ENCODE results near the gene KRTAP4-11. TPM values are rescaled to one million over a fixed set of nuclear protein-coding genes. Genes with fewer than 3 reads are reported as not detected.

The KRTAP4-11 gene
- polyA plus RNA-seq, 1 of the 3 experiments (the other 2 are of a cell fraction) = not detected

GRCh38 chr17:41071606-41072360, 46.4 kb downstream of the KRTAP4-11 start:
- Histone ChIP-seq H3K79me2 (ENCODE audit: insufficient read depth) (no peaks in the 10 kb centered on the region), H3F3A (replicated peaks; ENCODE audit: insufficient read depth) (no peaks in the 10 kb centered on the region), H2AFZ (ENCODE audit: low read depth) (no peak overlapping the region), H3K4me3 (ENCODE audit: low read depth in 2 of 2, low read length in 1 of 2) (no peak overlapping the region), H3K27me3 (ENCODE audit: insufficient read depth) (no peaks in the 10 kb centered on the region), H4K20me1 (ENCODE audit: insufficient read depth) (no peaks in the 10 kb centered on the region), H3K27ac (ENCODE audit: low read depth in 2 of 2, low read length in 1 of 2) (no peak overlapping the region), H3K9me2 (no peaks in the 10 kb centered on the region; the same call in 1 of the 2 replicates), H3K9ac (no peak overlapping the region), H3K9me3 (no peaks in the 10 kb centered on the region), H3K4me1 (ENCODE audit: control insufficient read depth in 1 of 2, insufficient read depth in 2 of 2, low read depth in 1 of 2, low read length in 1 of 2) (no peaks in the 10 kb centered on the region), H3K36me3 (replicated peaks in 1 of 2; ENCODE audit: control insufficient read depth in 1 of 2, insufficient read depth in 2 of 2, low read length in 1 of 2) (no peaks in the 10 kb centered on the region), H3K4me2 (no peak overlapping the region)
- ChIA-PET CTCF (interaction anchor here (1.2 to 2.1 kb wide), 2 partner anchors 251 to 477 kb away, joined by 3 to 6 read pairs; no protein-coding TSS in a partner anchor), POLR2A (no interaction called here)
- TF ChIP-seq, protein P1, sequence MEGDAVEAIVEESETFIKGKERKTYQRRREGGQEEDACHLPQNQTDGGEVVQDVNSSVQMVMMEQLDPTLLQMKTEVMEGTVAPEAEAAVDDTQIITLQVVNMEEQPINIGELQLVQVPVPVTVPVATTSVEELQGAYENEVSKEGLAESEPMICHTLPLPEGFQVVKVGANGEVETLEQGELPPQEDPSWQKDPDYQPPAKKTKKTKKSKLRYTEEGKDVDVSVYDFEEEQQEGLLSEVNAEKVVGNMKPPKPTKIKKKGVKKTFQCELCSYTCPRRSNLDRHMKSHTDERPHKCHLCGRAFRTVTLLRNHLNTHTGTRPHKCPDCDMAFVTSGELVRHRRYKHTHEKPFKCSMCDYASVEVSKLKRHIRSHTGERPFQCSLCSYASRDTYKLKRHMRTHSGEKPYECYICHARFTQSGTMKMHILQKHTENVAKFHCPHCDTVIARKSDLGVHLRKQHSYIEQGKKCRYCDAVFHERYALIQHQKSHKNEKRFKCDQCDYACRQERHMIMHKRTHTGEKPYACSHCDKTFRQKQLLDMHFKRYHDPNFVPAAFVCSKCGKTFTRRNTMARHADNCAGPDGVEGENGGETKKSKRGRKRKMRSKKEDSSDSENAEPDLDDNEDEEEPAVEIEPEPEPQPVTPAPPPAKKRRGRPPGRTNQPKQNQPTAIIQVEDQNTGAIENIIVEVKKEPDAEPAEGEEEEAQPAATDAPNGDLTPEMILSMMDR (IDR thresholded peaks at IDR 0.05) = no peak
- WGBS (ENCODE audit: low lambda C conversion rate) = 48% methylated on average over 5 of the region's 5 CpGs
- no peak for DNase-seq

GRCh38 chr17:41069031-41069430, 49.1 kb downstream of the KRTAP4-11 start:
- Histone ChIP-seq H3K4me3 (ENCODE audit: low read depth in 2 of 2, low read length in 1 of 2) (no peak overlapping the region), H2AFZ (ENCODE audit: low read depth) (no peak overlapping the region), H4K20me1 (ENCODE audit: insufficient read depth) (no peaks in the 10 kb centered on the region), H3K4me2 (no peak overlapping the region), H3K27ac (ENCODE audit: low read depth in 2 of 2, low read length in 1 of 2) (no peak overlapping the region), H3F3A (replicated peaks; ENCODE audit: insufficient read depth) (no peaks in the 10 kb centered on the region), H3K27me3 (ENCODE audit: insufficient read depth) (no peaks in the 10 kb centered on the region), H3K9me3 (no peaks in the 10 kb centered on the region), H3K36me3 (replicated peaks in 1 of 2; ENCODE audit: control insufficient read depth in 1 of 2, insufficient read depth in 2 of 2, low read length in 1 of 2) (no peaks in the 10 kb centered on the region), H3K9me2 (no peaks in the 10 kb centered on the region; the same call in 1 of the 2 replicates), H3K9ac (no peak overlapping the region), H3K4me1 (ENCODE audit: control insufficient read depth in 1 of 2, insufficient read depth in 2 of 2, low read depth in 1 of 2, low read length in 1 of 2) (no peaks in the 10 kb centered on the region), H3K79me2 (ENCODE audit: insufficient read depth) (no peaks in the 10 kb centered on the region)
- TF ChIP-seq CHD2 (IDR thresholded peaks at IDR 0.05; ENCODE audit: low read length, partially characterized antibody) (no peak), GABPA (IDR thresholded peaks at IDR 0.05; ENCODE audit: low read depth) (no peak), RXRA (IDR thresholded peaks at IDR 0.05; ENCODE audit: borderline replicate concordance, low read depth) (no peak), ZBTB33 (IDR thresholded peaks at IDR 0.05; ENCODE audit: borderline replicate concordance, low read depth) (no peak), IRF3 (IDR thresholded peaks at IDR 0.05; ENCODE audit: low read depth, low read length) (no peak), YY1 (IDR thresholded peaks at IDR 0.05; ENCODE audit: low read depth) (no peak), TCF12 (IDR thresholded peaks at IDR 0.05) (no peak)
- ChIA-PET CTCF (no interaction called here), POLR2A (no interaction called here)
- WGBS (ENCODE audit: low lambda C conversion rate) = 41% methylated on average over 3 of the region's 3 CpGs
- DNase-seq = no peak

All from SK-N-SH (cell line).